Activated CD4-positive, alpha-beta T cell treated with anti-CD3 and anti-CD28 coated beads, Interleukin-2, Interleukin-4, amounts not matched to agents 100 ng/mL and 50 ng/mL, durations not matched to agents 16 hours and 8 hours (primary cell): ENCODE results near the gene PTPRN2.
A peak's percentile ranks its signal among the peaks of the same experiment; 100 is the strongest.

Experiments
- DNase-seq: peaks from one replicate; pipeline ENCODE4 v3.0.0-alpha.2; 2020; ENCODE audit warnings: low spot score

Gene PTPRN2

DNA sequence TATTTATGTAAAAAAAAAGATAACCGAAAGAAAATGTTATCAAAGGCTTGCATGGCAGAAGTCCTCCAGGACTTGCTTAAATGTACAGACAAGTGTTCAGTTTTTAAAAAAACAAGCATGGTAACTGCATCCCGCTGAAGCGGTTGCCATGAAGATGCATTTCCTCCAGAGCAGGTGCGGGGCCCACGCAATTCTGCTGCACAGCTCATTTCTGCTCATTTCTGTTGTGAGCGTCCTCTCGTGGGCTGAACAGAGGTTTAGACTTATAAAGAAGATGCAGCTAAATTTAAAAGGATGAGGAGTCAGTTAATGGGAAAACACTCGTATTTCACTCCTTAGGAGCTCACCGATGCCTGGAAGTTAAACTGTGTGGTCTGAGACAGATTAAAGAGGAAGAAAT, 1003.2 kb downstream of the PTPRN2 start:
- no peak for DNase-seq

DNA sequence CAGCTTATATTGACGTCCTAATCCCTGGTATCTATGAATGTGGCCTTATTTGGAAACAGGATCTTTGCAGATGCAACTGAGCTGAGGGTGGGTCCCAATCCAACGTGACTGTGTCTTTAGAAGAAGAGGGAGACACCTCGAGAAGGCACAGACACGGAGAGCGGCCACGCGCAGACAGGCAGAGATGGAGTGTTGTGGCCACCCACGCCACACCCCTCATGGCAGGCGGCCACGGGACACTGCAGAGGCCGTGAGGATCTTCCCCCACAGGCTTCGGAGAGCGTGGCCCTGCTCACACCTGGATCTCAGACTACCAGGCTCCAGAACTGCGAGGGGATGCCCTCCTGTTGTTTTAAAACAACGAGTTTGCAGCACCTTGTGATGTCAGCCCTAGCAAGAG, 1005.9 kb downstream of the PTPRN2 start:
- DNase-seq = no peak

DNA sequence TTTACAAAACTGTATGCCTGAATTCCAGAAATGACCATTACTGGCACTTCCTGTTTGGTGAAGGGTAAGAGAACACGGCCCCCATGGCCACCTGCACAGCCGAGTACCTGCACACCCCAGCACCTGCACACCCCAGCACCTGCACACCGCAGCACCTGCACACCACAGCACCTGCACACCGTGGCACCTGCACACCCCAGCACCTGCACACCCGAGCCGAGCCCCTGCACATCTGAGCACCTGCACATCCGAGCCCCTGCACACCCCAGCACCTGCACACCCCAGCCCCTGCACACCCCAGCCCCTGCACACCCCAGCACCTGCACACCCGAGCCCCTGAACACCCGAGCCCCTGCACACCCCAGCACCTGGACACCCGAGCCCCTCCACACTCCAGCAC, 1007.3 kb downstream of the PTPRN2 start:
- DNase-seq = no peak

DNA sequence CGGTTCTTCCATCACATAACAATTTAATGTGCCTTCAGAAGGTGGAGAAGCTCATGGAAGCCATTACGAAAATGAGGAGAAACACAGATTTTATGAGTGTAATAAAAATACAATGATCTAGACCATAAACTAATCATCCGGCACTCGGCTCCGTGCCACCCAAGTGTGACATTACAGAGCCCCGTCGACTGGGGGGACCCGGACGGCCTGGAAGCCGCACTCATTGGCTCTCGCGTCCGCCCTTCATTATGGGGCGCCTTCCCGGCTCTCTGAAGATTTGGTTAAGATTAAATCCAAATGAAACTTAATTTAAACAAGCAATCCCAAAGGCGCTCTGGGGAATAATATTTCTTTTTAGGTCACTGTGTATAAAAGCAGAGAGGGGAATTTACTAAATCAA, 1008.2 kb downstream of the PTPRN2 start:
- DNase-seq = no peak

DNA sequence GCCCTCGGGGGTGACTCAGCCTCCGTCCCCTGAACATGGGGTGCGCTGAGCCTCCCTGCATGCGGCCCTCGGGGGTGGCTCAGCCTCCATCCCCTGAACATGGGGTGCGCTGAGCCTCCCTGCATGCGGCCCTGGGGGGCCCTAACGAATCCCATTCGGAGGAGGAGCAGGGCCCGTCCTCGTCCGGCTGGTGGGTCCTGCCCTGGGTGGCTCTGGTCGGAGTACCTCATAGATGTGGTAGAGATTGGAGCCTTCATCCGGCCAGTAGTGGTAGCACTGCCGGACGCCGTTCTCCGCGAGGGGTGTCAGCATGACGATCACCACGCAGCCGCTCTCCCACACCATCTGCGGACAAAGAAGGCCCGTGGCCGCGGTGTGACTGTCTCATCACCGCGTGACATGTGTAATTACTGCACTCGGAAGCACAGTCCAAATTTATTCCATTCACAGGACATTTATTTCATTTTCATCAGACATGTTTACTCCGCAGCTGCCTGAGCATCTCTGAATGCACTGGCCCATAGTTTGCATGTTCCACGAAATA, 1009.8 kb downstream of the PTPRN2 start:
- DNase-seq = no peak

DNA sequence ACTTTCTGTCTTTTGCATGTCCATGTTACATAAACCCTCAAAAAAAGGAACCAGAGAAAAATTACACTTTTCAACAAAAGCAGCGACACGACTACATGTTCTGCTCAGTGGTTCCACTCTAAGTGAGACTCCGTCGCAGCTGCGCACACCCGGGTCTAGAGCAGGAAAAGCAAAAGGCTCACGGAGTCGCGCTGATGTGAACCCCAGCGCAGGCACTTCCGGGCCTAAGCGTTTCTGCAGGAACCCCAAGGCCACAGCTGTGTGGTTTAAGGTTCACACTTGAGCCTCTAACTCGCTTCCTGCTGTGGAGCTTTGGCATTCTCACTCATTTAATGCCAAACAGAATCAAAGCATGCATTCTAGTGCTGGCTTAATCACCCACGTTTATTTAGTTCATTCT, 1010.6 kb downstream of the PTPRN2 start:
- no peak for DNase-seq

DNA sequence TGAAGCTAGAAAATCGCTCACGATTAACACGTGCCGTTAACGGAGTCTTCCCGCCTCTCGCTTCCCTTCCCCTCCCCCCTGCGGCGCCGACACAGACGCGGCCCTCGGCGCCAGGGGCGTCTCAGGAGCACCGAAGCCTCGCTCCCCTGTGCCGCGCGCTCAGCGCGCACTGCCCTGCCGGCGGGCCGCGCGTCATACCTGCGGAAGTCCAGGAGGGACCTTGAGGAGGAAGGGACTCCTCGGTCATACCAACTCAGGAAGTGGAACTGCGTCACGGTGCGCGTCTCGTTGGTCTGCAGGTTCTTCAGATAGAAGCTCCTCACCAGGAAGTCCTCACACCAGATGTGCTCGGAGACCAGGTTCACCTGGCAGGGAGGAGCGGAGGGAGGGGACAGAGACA, 1011.2 kb downstream of the PTPRN2 start:
- DNase-seq = peak; percentile 47

DNA sequence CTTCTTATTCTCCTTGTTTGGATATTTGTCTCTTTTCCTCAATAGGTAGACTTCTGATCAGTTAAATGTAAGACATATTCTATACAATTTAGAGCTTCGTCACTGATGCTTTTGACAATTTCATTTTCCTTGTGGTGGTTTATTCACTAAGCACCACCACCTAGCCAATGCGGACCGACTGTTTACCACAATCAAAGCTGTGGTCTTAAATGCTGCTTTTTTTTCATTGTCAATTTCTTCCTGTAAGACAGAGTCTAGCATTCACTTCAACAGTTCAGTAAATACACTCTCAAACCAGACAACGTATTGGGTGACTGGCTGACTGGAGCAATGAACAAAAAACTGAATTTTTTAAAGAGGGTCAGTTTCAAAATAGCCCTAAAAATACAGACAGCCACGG, 1011.8 kb downstream of the PTPRN2 start:
- DNase-seq = no peak

DNA sequence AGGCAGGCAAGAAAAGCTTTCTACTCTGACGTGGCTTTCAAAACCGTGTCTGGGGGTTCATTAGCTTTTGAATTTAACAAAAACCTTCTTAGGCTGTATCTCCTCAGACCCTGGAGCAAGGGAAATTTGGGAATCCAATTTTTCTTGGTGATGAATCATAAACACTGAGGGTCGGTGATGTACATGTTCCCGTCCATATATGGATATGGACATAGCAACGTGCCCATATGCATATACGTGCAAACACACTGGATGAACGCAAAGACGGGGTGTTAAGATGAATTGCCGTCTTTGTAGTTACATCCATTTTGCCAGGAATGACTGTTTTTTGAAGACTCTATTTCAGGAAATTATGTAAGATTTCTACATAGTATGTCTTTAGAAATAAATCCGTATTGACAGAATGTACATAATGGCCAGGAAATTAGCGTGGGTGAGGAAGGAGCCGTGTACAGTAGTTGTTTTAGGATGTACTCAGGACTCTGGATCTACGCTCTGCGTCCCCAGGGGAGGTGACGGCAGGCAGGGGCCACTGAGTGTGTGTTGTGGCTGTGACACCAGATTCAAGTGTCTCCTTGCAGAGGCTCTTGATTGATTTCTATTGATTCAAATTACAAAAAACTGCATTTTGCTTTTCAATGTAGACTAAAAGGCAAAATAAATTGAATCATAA, 1012.6 kb downstream of the PTPRN2 start:
- no peak for DNase-seq

DNA sequence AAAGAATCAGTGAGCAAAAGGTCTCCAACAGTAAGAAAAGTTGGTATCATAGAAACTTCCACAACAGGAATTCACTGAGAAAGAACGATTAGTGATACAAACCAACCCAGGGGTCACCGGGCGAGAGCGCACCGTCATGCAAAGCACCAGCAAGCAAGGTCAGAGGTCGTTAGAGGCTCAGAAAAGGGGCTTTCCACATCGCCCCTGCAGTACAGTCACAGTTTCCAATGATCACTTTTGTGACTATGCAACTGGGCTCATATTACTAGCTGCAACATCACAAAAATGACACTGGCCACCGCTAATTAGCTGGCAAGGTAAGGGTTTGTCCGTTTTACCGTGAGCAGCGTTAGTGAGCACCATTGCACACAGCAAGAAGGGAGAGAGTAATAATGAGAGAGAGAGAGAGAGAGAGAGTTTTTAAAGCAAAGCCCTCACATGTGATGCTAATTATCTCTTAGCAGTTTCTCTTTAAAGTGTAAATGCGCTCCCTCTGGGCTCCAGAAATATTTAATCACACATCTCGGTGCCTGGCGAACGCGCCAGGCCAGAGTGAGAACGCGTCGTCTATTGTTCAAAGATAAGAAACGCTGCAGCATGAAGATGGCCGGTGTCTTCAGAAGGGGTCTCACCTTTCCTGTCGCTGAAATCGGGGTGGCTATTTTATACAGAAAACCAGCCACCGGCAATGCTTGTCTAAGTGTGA, 1013.4 kb downstream of the PTPRN2 start:
- DNase-seq = no peak

DNA sequence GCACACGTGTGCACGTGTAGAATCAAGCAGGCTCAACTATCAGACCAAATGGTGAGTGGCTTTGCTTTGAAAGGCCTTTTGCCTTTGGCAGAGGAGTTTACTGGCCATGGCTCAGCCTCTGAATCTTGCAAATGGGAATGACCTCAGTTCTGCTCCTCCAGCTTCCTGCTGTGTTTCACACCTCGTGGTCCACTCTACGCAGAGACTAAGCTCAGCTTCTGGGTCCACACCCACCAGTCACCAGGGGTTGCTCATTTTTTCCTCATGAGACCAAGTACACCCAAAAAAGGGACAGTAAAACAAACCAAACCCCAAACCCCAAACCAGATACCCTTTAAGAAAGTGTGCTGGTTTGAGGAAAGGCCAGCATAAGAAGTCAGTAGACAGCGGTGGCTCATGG, 1014.4 kb downstream of the PTPRN2 start:
- no peak for DNase-seq

DNA sequence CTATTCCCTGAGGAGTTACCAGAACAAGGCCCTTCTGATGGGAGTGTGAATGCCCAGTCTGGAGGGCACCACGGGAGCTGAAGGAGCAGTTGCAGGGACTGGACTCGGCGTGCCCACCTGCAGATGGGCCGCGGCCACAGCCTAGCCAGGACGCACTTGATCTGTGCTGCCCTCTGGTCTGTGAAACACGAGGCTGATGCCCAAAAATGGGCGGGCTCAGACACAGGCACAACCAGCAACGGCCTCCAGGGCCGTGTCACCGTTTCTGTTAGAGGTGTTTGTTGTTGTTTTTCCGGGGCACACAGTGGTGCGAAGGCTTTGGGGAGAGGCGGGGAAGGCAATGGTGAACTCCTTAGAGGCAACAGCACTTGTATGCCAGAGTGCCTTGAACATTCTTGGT, 1015.0 kb downstream of the PTPRN2 start:
- DNase-seq = no peak

DNA sequence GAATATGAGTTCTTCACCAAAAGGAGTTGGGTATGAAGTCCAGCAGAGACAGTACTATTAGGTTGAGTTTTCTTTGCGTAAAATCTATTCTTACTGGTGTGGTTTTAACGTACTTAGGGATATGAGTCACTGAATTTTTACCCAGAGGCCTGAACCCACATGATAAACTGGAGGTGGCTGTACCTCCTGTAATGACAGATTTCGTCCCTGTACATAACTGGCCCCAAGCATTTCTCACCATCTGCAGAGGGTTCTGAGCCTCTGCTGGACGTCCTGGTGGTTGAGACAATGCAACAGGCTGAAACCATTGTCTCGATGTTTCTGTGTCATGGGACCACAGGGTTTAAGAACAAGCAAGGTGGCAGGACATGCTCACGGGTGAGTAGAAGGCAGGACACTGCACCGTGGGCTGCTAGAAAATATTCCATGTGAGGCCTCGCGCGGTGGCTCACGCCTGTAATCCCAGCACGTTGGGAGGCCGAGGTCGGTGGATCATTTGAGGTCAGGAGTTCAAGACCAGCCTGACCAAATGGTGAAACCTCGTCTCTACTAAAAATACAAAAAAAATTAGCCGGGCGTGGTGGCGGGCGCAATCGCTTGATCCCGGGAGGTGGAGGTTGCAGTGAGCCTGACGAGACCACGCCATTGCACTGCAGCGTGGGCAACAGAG, 1017.0 kb downstream of the PTPRN2 start:
- peak; percentile 75 for DNase-seq

DNA sequence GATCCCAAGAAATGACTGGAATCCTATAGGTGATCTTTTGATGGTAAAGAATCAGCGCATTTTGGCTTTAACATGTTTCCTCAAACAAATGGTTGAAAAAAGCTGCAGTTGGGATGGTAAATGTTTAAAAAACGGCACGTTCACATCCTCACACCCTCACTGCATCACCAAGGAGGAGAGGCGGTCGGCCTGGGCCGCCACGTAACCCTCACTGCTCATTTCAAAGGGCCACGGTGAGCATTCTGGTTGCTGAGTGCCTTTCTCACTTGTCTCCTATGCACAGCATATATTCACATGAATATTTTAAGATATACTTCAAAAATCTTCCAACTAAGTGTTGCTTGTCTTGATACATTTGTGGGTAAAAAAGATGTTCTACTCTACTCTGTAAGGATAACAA, 1017.7 kb downstream of the PTPRN2 start:
- no peak for DNase-seq

DNA sequence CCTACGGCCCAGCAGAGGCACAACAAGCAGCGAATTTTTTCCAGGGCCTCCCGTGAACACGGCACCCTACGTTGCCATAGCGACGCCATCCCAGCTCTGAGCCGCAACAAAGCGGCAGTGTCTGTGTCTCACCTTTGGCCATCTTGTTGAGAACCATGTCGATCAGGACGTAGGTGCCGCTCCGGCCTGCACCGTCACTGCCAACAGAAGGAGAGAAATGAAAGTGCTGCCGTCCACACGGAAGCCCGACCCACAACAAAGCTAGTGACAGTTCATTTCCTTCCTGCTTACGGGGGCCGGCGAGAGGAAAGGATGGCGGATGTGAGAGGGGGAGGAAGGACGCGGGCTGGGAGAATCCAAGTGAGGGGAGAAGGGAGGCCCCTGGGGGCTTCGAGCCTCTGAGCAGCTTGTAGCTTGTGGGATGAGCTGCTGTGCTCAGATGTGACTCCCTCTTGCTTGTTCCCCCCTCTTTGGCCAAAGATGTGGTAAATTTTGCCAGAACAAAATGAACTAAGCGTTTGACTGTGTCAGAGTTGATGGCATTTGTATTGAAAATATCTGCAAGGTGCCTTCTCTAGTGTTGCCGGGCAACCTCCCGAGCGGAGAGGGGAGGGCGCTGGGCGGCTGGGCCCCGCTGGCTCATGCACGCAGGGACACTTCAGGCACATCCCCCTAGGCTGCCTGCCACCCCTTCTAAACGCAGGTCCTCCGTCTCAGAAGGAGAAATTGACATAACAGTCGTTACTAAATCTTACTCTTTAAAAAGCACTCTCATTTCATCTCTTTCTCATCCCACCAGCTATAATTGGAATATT, 1018.6 kb downstream of the PTPRN2 start:
- peak; percentile 69 for DNase-seq

DNA sequence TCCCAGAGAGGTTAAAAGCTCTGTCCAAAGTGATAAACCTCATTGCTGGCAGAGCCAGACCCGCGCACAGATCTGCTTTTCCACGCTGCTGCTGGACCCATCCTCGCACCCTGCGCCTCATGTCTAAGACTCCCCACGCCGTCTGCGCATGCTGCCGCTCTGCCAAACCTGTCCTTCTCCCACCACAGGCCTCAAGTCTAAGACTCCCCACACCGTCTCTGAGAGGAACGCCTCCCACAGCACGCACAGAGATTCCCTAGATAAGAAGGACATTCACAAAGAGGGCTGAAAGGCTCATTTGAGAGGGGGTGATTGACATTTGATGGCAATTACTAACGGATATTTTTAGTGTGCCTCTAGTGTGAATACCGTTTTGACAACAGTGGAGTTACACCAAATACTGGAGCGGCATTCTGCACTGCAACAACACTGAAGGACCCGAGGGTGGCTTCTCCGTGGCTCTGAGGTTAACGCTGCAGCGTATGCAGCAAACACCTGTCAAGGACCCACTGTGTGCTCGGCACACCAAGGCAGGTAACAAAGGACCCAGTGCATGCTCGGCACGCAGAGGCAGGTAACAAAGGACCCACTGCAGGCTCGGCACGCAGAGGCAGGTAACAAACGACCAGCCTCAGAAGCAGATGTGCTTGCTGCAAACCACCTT, 1019.4 kb downstream of the PTPRN2 start:
- DNase-seq = no peak

DNA sequence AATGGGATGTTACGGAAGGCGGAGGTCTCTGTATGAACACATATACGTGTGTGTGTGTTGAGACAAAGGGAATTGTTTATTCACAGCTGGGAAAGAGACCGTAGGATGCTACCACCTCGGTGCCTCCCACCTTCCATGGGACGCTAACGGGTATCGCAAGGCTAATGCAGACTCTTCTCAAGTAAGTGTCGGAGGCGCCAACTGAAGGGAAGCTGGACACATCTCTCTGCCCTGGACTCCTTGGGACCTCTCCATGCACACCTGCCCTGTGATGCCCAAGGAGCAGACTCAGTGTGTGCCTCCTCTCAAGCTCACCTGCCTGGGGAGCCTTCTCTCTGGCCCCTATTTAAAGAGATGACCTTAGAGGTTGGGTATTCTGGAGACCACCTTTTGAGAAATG, 1020.0 kb downstream of the PTPRN2 start:
- no peak for DNase-seq

DNA sequence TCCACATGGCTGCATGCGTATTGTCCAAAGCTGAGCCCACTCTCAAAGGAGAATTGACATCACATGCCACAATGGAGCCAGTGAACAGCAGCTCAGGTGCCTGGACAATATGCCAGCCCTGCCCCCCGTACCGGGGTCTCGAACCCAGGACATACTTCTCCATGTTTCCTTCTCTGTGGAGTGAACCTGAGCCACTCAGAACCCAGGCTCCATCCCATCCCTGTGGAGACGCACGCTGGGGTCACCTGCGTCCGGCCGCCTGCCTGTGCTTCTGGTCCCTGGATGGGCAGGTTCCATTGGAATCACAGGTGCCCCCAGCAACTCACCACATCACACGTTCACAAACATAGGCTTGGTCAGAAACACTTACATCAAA, 1021.0 kb downstream of the PTPRN2 start:
- no peak for DNase-seq

DNA sequence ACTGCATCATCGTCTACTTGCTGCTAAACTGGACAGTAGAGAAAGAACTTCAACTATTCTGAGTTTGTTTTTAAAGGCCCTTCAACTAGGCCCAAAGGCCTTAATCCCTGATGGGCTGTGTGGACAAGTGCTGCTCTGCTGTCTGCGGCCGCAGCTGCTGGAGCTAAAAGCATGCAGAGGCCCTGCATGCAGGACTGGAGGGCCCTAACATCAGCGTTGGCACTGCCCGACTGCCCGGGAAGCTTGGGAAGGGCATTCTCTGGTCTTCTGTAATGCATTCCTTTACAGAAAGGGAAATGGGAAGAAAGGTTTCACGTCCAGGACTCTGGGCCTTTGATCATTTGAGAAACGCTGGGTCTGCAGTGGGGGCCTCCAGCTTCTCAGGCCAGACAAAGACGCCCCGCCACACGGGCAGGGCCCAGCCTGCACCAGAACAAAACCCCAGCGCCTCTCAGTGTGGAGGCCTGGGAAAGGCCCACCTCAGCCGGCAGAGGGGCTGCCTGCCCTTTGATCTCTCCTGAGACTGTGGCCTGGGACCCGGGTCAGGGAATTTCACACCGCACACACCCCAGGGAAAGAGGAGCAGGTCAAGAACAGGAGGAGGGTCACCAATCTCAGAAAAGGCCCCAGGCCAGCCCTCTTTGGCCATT, 1021.5 kb downstream of the PTPRN2 start:
- DNase-seq = no peak

DNA sequence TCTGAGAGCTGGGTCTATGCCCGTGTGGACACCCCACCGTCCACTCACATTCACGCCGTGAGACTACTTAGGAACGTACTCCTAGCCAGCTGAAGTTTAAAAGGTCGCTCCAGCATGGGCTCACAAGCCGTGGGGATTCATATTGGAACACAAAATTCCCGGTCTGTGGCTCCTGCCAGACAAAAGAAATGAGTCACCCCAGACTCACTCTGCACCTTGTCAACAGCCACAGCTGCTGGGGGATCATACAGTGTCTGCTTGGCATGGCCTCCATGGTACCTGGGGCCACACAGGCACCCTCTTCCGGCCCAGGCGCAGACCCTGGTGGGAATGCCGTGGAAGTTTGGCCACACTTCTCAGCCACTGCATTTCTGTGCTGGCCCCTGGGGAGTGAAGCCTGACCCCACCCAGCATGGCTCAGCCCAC, 1022.4 kb downstream of the PTPRN2 start:
- no peak for DNase-seq

DNA sequence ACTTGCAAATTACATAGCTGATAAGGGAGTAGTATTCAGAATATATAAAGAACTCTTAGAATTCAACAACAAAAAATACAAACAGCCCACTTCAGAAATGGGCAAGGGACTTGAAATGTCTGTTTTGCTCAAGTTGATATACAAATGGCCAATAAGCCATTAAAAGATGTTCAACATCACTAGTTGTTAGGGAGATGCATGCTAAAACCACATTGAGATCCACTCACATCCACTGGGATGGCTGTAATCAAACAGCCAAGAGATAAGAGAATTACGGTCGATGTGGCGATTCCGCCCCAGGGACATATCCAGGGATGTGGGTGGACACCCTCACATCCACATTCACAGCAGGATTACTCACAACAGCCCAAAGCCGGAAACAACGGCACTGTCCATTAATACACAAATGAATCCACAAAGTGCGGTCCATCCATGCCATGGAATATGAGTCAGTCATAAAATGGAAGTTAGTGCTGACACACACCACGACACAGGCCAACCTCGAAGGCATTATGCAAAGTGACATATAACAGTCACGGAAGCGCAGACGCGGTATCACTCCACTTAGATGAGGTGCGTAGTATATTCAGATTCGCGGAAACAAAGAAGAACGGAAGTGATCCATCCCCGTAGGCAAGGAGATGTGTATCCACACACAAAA, 1023.0 kb downstream of the PTPRN2 start:
- DNase-seq = no peak
